Upper lobe of left lung (tissue), 6 donors: ENCODE results near the gene KRTAP5-6. TPM values are rescaled to one million over a fixed set of nuclear protein-coding genes. Genes with fewer than 3 reads are reported as not detected.
"Not testable (repeated sequence)": the region's sequence is repeated elsewhere in the genome, so short reads cannot be mapped to it uniquely, and the experiment has no call there.

Experiments
- ATAC-seq, 2 donors: fragments of 200-7000 bp; cut with Tn5 transposase; one replicate each; pipeline ENCODE4 v1.9.1; 2022; ENCODE audit warnings: mild to moderate bottlenecking in 2 of 2, moderate library complexity in 2 of 2; ENCODE audit not compliant: low FRiP score in 2 of 2
- DNase-seq, 2 donors: peaks; one replicate each; pipeline ENCODE4 v3.0.0-alpha.2; 2019 to 2020
- H3K27ac ChIP-seq, 4 donors: fragments of 200-600 bp; sonication (generic); one replicate each; pipeline ENCODE4 v1.5.1; 2016 to 2019
- H3K27me3 ChIP-seq, 4 donors: fragments of 200-600 bp; sonication (generic); one replicate each; pipeline ENCODE4 v1.5.1; 2017 to 2019
- H3K36me3 ChIP-seq, 4 donors: fragments of 200-600 bp; sonication (generic); one replicate each; pipeline ENCODE4 v1.5.1; 2016 to 2019
- H3K4me1 ChIP-seq, 4 donors: fragments of 200-600 bp; sonication (generic); one replicate each; pipeline ENCODE4 v1.5.1; 2018 to 2019
- H3K4me3 ChIP-seq, 4 donors: fragments of 200-600 bp; sonication (generic); one replicate each; pipeline ENCODE4 v1.5.1; 2017 to 2019; ENCODE audit warnings: mild to moderate bottlenecking in 2 of 4, moderate library complexity in 1 of 4
- H3K9me3 ChIP-seq, 4 donors: fragments of 200-600 bp; sonication (generic); one replicate each; pipeline ENCODE4 v1.5.1; 2018 to 2019
- CTCF ChIP-seq, 6 experiments: fragments of 450-650 bp in 4 of 6; fragments of 200-600 bp in 2 of 6; sonication (generic) in 2 of 6; IDR thresholded peaks; one replicate each; pipeline ENCODE4 v1.5.1; 2016 to 2019; ENCODE audit warnings: antibody characterized with exemption in 6 of 6
- EP300 ChIP-seq, 4 donors: sonication (generic); formaldehyde crosslinking; IDR thresholded peaks; one replicate each; pipeline ENCODE4 v1.5.1; 2017; ENCODE audit warnings: antibody characterized with exemption in 4 of 4, control low read depth in 2 of 4
- POLR2A ChIP-seq, 4 donors: fragments of 450-650 bp; IDR thresholded peaks; one replicate each; pipeline ENCODE4 v1.5.1; 2016 to 2017; ENCODE audit warnings: antibody characterized with exemption in 4 of 4, mild to moderate bottlenecking in 2 of 4
- POLR2AphosphoS5 ChIP-seq, 2 donors: sonication (generic); formaldehyde crosslinking; IDR thresholded peaks; one replicate each; pipeline ENCODE4 v1.5.1; 2017; ENCODE audit warnings: antibody characterized with exemption in 2 of 2
- WGBS, 2 donors: methylation state at CpG; one replicate each; pipeline ENCODE4 v1.1.5; 2017 to 2018; 5-methylcytosine and 5-hydroxymethylcytosine counted together
- total RNA-seq, 6 donors: library from RNA; depleted of rRNA in 4 of 6; stranded (reverse); fragments of >200 nt in 4 of 6; gene quantifications; one replicate each; pipeline versions ENCODE4 v1.1.0 to v1.2.1, GENCODE V29; 2016 to 2021
- donor health status: DM: no; HTN: no; CAD: no; lungs with moderate emphysema.
- donor health status: DM: no; HTN: yes; CAD: no; lungs with severe emphysema.

Gene KRTAP5-6
- total RNA-seq, 6 donors from 2014 or later = not detected

GRCh38 chr11:1669546-1670218, 27.3 kb upstream of the KRTAP5-6 start:
- Histone ChIP-seq H3K9me3 (no peaks in the 10 kb centered on the region), H3K36me3 (no peaks in the 10 kb centered on the region), H3K4me3 (no peak overlapping the region), H3K27ac (no peak overlapping the region), H3K27me3 (no peaks in the 10 kb centered on the region), H3K4me1 (no peaks in the 10 kb centered on the region)
- TF ChIP-seq EP300 (IDR thresholded peaks at IDR 0.05) (no peak), POLR2A (IDR thresholded peaks at IDR 0.05) (no peak), POLR2AphosphoS5 (IDR thresholded peaks at IDR 0.05) (no peak), CTCF (IDR thresholded peaks at IDR 0.05) (no peak)
- ATAC-seq (peak in 1 of 2 donors; percentile 40), DNase-seq (no peak)
- WGBS, 2 donors = 63 to 66% methylated on average over 13 to 19 of the region's 21 CpGs

- 89 to 92% methylated on average over 1 of the region's 1 CpG for WGBS, 2 donors
- DNase-seq, ATAC-seq, H3K9me3 ChIP-seq, H3K4me3 ChIP-seq, H3K27me3 ChIP-seq, H3K27ac ChIP-seq, H3K4me1 ChIP-seq, H3K36me3 ChIP-seq: not testable (repeated sequence)
Measured at GRCh38 chr11:1670457-1670856, 26.5 kb upstream of the KRTAP5-6 start.

- Histone ChIP-seq H3K27ac (no peak overlapping the region), H3K4me3 (no peak overlapping the region), H3K4me1 (no peaks in the 10 kb centered on the region), H3K9me3 (no peaks in the 10 kb centered on the region), H3K36me3 (no peaks in the 10 kb centered on the region), H3K27me3 (no peaks in the 10 kb centered on the region)
- WGBS, 2 donors = 85 to 90% methylated on average over 11 of the region's 11 CpGs
- no peak for DNase-seq
- TF ChIP-seq POLR2AphosphoS5 (IDR thresholded peaks at IDR 0.05) = no peak
- no peak for ATAC-seq
Measured at GRCh38 chr11:1670905-1671371, 26.1 kb upstream of the KRTAP5-6 start.

DNA sequence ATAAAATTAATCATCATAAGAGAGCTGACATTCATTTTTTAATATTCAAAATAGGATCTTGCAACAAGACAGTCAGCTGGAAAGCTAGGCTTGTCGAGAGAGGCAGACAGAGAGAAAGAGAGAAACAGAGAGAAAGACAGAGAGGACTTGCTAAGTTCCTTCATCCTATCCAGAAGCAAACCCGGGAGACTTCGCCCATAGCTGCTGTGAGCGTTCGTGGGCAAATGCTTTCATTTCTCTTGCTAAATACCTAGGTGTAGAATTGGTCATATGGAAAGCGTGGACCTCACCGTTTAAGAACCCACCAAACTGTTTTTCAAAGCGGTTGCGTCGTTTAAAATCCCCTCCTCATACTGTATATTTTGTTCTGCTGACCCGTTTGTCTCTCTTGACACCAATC, 25.3 kb upstream of the KRTAP5-6 start:
- WGBS, 2 donors = 75 to 81% methylated on average over 11 of the region's 11 CpGs

DNA sequence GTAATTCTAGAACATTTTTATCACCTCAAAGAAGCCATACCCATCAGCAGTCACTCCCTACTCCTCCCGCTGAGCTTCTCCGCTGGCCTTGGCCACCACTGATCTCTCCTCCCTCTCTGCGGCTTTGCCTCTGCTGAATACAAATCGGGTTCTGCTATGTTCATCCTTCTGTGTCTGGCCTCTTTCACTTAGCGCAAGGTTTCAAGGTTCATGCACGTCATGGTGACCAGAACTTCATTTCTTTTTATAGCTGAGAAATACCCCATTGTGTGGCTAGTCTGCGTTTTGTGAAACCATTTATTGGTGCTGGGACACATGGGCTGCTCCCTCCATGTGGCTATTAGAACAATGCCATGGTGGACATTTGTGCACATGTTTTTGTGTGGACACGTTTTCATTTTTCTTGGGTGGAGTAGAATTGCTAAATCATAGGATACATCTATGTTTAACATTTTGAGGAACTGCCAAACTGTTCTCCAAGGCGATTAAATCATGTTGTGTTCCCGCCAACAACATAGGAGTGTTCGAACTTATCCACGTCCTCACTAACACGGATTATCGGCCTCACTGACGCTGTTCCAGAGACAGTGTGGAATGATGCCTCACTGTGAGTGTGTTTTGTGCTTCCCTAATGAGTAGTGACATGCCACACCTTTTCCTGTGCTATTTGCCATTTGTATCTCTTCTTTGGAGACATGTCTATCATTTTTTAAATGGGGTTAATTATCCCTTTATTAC, 24.2 kb upstream of the KRTAP5-6 start:
- Histone ChIP-seq H3K27ac (no peak overlapping the region), H3K27me3 (no peaks in the 10 kb centered on the region), H3K36me3 (no peaks in the 10 kb centered on the region), H3K4me1 (no peaks in the 10 kb centered on the region), H3K9me3 (no peaks in the 10 kb centered on the region), H3K4me3 (no peak overlapping the region)
- WGBS, 2 donors = 78% methylated on average over 15 of the region's 15 CpGs
- ATAC-seq = no peak
- DNase-seq = no peak
- TF ChIP-seq EP300 (IDR thresholded peaks at IDR 0.05) (no peak), CTCF (IDR thresholded peaks at IDR 0.05) (no peak), POLR2A (IDR thresholded peaks at IDR 0.05) (no peak), POLR2AphosphoS5 (IDR thresholded peaks at IDR 0.05) (no peak)

More for the DNA sequence above, 25.3 kb upstream of the KRTAP5-6 start:
- DNase-seq (no peak), ATAC-seq (no peak)
- no peaks in the 10 kb centered on the region for H3K27me3 ChIP-seq
- no peak for TF ChIP-seq POLR2A (IDR thresholded peaks at IDR 0.05)
- TF ChIP-seq EP300 (IDR thresholded peaks at IDR 0.05) = no peak
- TF ChIP-seq POLR2AphosphoS5 (IDR thresholded peaks at IDR 0.05) = no peak
- TF ChIP-seq CTCF (IDR thresholded peaks at IDR 0.05) = no peak
- no peak overlapping the region for H3K4me3 ChIP-seq
- no peaks in the 10 kb centered on the region for H3K36me3 ChIP-seq
- H3K27ac ChIP-seq = no peak overlapping the region
- H3K4me1 ChIP-seq = no peaks in the 10 kb centered on the region
- no peaks in the 10 kb centered on the region for H3K9me3 ChIP-seq
